22Rv1 (cell line): ENCODE measurements around the gene SF3B6.

Experiments used
- H3K27ac ChIP-seq: fragments of 450-650 bp; 2 replicates; pipeline ENCODE4 v1.5.1; 2017
- CTCF ChIP-seq: fragments of 450-650 bp; IDR thresholded peaks from 2 replicates; pipeline ENCODE4 v1.5.1; 2017; ENCODE audit warnings: mild to moderate bottlenecking
- ZFX ChIP-seq: fragments of 450-650 bp; IDR thresholded peaks from 2 replicates; pipeline ENCODE4 v1.6.1; 2017; ENCODE audit warnings: antibody characterized with exemption, borderline replicate concordance

The SF3B6 gene

DNA sequence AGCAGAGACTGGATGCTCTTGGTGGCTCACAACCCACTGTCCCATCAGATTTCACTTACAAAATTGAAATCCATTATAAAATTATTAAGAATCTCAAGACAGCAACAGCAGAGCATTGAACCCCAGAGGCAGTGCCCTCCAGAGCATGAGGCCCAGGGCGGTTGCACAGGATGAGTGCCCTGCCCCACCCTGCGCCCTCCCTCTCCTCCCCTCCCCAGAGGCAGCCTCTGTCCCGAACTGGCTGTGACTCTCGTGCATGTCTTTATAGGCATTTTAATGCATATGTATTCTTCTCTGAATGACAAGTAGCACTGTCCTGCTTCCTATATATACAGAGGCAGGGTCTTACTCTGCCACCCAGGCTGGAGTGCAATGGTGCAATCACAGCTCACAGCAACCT is 55.9 kb downstream of the SF3B6 start:
- TF ChIP-seq ZFX, result no peak
- no peak for TF ChIP-seq CTCF
- H3K27ac ChIP-seq, result no peak overlapping the region

- no peak overlapping the region for H3K27ac ChIP-seq
- no peak for TF ChIP-seq ZFX
- TF ChIP-seq CTCF, result no peak
Measured at GRCh38 chr2:24019729-24020128, 56.4 kb downstream of the SF3B6 start.

DNA sequence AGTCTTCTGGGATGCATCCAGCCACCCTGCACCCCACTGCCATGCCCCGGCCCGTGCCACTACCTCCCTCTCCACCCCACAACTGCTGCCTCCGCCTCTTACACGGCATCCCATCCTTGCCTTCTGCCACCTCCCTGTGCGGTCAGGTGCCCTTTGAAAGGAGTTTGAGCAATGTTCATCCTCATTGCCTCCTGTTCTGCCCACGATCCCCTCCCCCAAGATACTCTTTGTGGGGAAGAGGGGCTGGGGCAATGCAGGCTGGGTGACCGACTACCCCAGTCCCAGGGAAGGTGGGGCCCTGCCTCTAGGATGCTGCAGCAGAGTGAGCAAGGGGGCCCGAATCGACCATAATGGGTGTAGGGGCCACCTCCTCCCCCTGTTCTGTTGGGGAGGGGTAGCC is 57.9 kb downstream of the SF3B6 start:
- H3K27ac ChIP-seq, result no peak overlapping the region
- TF ChIP-seq ZFX, result no peak
- no peak for TF ChIP-seq CTCF

- no peak overlapping the region for H3K27ac ChIP-seq
- TF ChIP-seq CTCF (no peak), ZFX (no peak)
Measured at GRCh38 chr2:24017711-24018110, 58.4 kb downstream of the SF3B6 start.
